Umbilical cord (tissue), 2 donors: ENCODE measurements around the gene GABARAPL1. TPM values are rescaled to one million over a fixed set of nuclear protein-coding genes. Genes with fewer than 3 reads are reported as not detected.

Experiments
- DNase-seq: peaks from one replicate; pipeline ENCODE4 v3.0.0-alpha.2; 2015; ENCODE audit warnings: low spot score
- total RNA-seq: library from RNA; depleted of rRNA; stranded (reverse); fragments of >200 nt; gene quantifications from one replicate; pipeline ENCODE4 v1.2.3, GENCODE V29; 2014; ENCODE audit warnings: low replicate concordance; ENCODE audit not compliant: insufficient read depth

The GABARAPL1 gene
- total RNA-seq, 1 donor from 2014 or later: 69.1 TPM

- no peak for DNase-seq
Observed at GRCh38 chr12:10234562-10234961, 21.9 kb downstream of the GABARAPL1 start.

GRCh38 chr12:10235761-10236631, 23.3 kb downstream of the GABARAPL1 start:
- peak; percentile 21 for DNase-seq

GRCh38 chr12:10236720-10237119, 24.0 kb downstream of the GABARAPL1 start:
- no peak for DNase-seq

GRCh38 chr12:10238526-10238925, 25.8 kb downstream of the GABARAPL1 start:
- no peak for DNase-seq

- no peak for DNase-seq
Observed at GRCh38 chr12:10241290-10241689, 28.6 kb downstream of the GABARAPL1 start.

- DNase-seq: no peak
Observed at GRCh38 chr12:10241727-10242126, 29.1 kb downstream of the GABARAPL1 start.

GRCh38 chr12:10242539-10242938, 29.9 kb downstream of the GABARAPL1 start:
- no peak for DNase-seq

GRCh38 chr12:10243818-10244520, 31.3 kb downstream of the GABARAPL1 start:
- no peak for DNase-seq

GRCh38 chr12:10247436-10248058, 34.9 kb downstream of the GABARAPL1 start:
- no peak for DNase-seq

- DNase-seq: no peak
Observed at GRCh38 chr12:10249690-10250455, 37.2 kb downstream of the GABARAPL1 start.

- no peak for DNase-seq
Observed at GRCh38 chr12:10251669-10252068, 39.0 kb downstream of the GABARAPL1 start.

- no peak for DNase-seq
Observed at GRCh38 chr12:10252201-10252600, 39.5 kb downstream of the GABARAPL1 start.

- DNase-seq: no peak
Observed at GRCh38 chr12:10256064-10256463, 43.4 kb downstream of the GABARAPL1 start.

- DNase-seq: no peak
Observed at GRCh38 chr12:10260927-10261326, 48.2 kb downstream of the GABARAPL1 start.

- no peak for DNase-seq
Observed at GRCh38 chr12:10268037-10268436, 55.4 kb downstream of the GABARAPL1 start.

- no peak for DNase-seq
Observed at GRCh38 chr12:10272467-10272866, 59.8 kb downstream of the GABARAPL1 start.

Other genes starting within 250 kb of the GABARAPL1 start
- 18.1 TPM for gene CLEC12A, start 241.5 kb upstream of the GABARAPL1 start, total RNA-seq
- gene CLEC1B, start 213.8 kb upstream of the GABARAPL1 start, total RNA-seq: 9.4 TPM
- gene CLEC12B, start 202.2 kb upstream of the GABARAPL1 start, total RNA-seq: 7.9 TPM
- 36.4 TPM for gene CLEC9A, start 182.2 kb upstream of the GABARAPL1 start, total RNA-seq
- 3.1 TPM for gene CLEC1A, start 113.9 kb upstream of the GABARAPL1 start, total RNA-seq
- 26.0 TPM for gene CLEC7A, start 82.7 kb upstream of the GABARAPL1 start, total RNA-seq
- gene OLR1, start 40.7 kb upstream of the GABARAPL1 start, total RNA-seq: 14.9 TPM
- 0.48 TPM for gene TMEM52B, start 33.8 kb upstream of the GABARAPL1 start, total RNA-seq
- gene KLRD1, start 95.0 kb downstream of the GABARAPL1 start, total RNA-seq: 5.1 TPM
- gene KLRK1, start 177.2 kb downstream of the GABARAPL1 start, total RNA-seq: 1.2 TPM
- gene KLRC4, start 196.9 kb downstream of the GABARAPL1 start, total RNA-seq: 12.8 TPM
- not detected for gene KLRC3, start 207.7 kb downstream of the GABARAPL1 start, total RNA-seq
- gene KLRC2, start 223.1 kb downstream of the GABARAPL1 start, total RNA-seq: not detected
- gene KLRC1, start 240.5 kb downstream of the GABARAPL1 start, total RNA-seq: 3.9 TPM